ENCODE data around the gene JMJD8.

Gene JMJD8

GRCh38 chr16:720447-720989 is 36.4 kb upstream of the JMJD8 start:
- H3K27ac ChIP-seq, result peak overlapping the region; percentile 98
- TF ChIP-seq CTCF (IDR thresholded peaks at IDR 0.05) (no peak), ZFX (IDR thresholded peaks at IDR 0.05; ENCODE audit: borderline replicate concordance) (no peak)

GRCh38 chr16:719815-720446 is 35.8 kb upstream of the JMJD8 start:
- peak overlapping the region; percentile 98 for H3K27ac ChIP-seq
- peak; percentile 38; the same call in 1 of the 2 replicates for TF ChIP-seq CTCF (IDR thresholded peaks at IDR 0.05)
- TF ChIP-seq ZFX (IDR thresholded peaks at IDR 0.05; ENCODE audit: borderline replicate concordance), result no peak

GRCh38 chr16:718922-719321 is 34.8 kb upstream of the JMJD8 start:
- TF ChIP-seq CTCF (IDR thresholded peaks at IDR 0.05) (no peak), ZFX (IDR thresholded peaks at IDR 0.05; ENCODE audit: borderline replicate concordance) (no peak)
- H3K27ac ChIP-seq, result peak overlapping the region; percentile 98

- H3K27ac ChIP-seq, result peak overlapping the region; percentile 98
- TF ChIP-seq ZFX (IDR thresholded peaks at IDR 0.05; ENCODE audit: borderline replicate concordance) (no peak), CTCF (IDR thresholded peaks at IDR 0.05) (no peak)
Observed at GRCh38 chr16:718389-718788, 34.3 kb upstream of the JMJD8 start.

- peak overlapping the region; percentile 98 for H3K27ac ChIP-seq
- no peak for TF ChIP-seq ZFX (IDR thresholded peaks at IDR 0.05; ENCODE audit: borderline replicate concordance)
- TF ChIP-seq CTCF (IDR thresholded peaks at IDR 0.05), result no peak
Observed at GRCh38 chr16:717450-718245, 33.5 kb upstream of the JMJD8 start.

- TF ChIP-seq CTCF (IDR thresholded peaks at IDR 0.05), result no peak
- TF ChIP-seq ZFX (IDR thresholded peaks at IDR 0.05; ENCODE audit: borderline replicate concordance), result no peak
- peak overlapping the region; percentile 98 for H3K27ac ChIP-seq
Observed at GRCh38 chr16:716768-717325, 32.7 kb upstream of the JMJD8 start.
